Left renal pelvis (tissue), 4 donors: ENCODE measurements around the gene OR8H2. TPM values are rescaled to one million over a fixed set of nuclear protein-coding genes. Genes with fewer than 3 reads are reported as not detected.
"Not testable (repeated sequence)": the region's sequence is repeated elsewhere in the genome, so short reads cannot be mapped to it uniquely, and the experiment has no call there.

Source experiments
- DNase-seq, 4 donors: peaks; one replicate each; pipeline ENCODE4 v3.0.0-alpha.2; 2013; ENCODE audit warnings: low read depth in 4 of 4, low spot score in 3 of 4
- polyA plus RNA-seq, 4 donors: library from polyadenylated mRNA; unstranded; fragments of 120-200 nt; gene quantifications; one replicate each; pipeline ENCODE4 v1.2.1, GENCODE V29; 2013; ENCODE audit not compliant: insufficient read length in 4 of 4

The OR8H2 gene, protein sequence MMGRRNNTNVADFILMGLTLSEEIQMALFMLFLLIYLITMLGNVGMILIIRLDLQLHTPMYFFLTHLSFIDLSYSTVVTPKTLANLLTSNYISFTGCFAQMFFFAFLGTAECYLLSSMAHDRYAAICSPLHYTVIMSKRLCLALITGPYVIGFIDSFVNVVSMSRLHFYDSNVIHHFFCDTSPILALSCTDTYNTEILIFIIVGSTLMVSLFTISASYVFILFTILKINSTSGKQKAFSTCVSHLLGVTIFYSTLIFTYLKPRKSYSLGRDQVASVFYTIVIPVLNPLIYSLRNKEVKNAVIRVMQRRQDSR
- polyA plus RNA-seq = under 1 TPM in 2 of 4 donors, not detected in 2; 0.04 to 0.09 TPM

DNA sequence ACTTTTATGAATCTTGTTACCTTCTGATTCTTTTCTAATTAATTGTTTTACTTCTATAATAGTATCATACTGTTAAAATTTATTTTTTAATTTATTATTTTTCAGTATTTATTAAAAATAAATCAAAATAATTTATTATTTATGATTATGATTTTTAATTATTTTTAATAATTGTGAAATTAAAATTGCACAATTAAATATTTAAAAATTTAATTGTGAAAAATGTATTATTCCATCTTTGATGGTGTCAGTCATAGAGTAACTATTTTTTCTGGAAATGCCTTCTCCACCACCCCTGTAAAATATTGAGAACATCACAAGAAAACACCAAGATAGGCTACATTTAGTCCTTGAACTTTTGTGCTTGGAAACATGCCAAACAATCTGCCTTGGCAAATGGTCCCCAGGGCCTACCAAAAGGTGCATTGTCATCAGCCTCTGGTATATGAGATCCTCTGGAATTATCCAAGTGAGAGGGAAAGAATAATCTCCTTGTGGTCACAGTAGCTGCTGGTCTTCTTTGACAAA lies at the start of gene OR8H2:
TSS of gene OR8H2 (plus strand) at position 478 of the 528 bp plus-strand sequence. CDS start 1,356 bp downstream, outside the sequence.
- no peak for DNase-seq

DNA sequence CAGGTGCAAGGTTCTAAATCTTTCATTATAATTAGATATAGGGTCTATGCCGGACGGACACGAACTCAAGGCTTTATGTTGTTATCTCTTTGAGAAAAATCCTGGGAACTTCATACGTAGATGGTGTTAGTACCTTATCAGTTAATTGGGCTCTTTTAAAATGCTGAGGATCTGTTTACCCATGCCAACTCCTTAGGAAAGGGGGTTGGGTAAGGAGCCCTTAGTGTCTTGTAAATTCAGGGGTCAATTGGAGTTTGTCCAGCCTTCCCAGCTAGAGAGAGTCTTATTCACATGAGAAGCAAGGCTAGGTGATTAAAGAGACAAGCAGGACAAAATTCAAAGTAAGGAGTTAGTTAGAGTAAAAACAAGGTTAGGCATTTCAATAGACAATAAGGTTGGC lies 47.1 kb upstream of the OR8H2 start:
- DNase-seq = not testable (repeated sequence)

DNA sequence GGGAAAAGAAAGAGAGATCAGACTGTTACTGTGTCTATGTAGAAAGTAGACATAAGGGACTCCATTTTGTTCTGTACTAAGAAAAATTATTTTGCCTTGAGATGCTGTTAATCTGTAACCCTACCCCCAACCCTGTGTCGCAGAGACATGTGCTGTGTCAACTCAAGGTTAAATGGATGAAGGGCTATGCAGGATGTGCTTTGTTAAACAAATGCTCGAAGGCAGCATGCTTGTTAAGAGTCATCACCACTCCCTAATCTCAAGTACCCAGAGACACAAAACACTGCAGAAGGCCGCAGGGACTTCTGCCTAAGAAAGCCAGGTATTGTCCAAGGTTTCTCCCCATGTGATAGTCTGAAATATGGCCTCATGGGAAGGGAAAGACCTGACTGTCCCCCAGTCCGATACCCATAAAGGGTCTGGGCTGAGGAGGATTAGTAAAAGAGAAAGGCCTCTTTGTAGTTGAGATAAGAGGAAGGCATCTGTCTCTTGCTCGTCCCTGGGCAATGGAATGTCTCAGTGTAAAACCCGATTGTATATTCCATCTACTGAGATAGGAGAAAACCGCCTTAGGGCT lies 45.7 kb upstream of the OR8H2 start:
- not testable (repeated sequence) for DNase-seq

DNA sequence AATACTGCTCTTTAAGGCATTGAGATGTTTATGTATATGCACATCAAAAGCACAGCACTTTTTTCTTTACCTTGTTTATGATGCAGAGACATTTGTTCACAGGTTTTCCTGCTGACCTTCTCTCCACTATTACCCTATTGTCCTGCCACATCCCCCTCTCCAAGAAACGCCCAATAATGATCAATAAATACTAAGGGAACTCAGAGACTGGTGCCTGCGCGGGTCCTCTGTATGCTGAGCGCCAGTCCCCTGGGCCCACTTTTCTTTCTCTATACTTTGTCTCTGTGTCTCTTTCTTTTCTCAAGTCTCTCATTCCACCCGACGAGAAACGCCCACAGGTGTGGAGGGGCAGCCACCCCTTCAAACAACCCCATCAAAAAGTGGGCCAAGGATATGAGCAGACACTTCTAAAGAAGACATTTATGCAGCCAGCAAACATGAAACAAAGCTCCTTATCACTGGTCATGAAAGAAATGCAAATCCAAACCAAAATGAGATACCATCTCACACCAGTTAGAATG lies 45.2 kb upstream of the OR8H2 start:
- not testable (repeated sequence) for DNase-seq

DNA sequence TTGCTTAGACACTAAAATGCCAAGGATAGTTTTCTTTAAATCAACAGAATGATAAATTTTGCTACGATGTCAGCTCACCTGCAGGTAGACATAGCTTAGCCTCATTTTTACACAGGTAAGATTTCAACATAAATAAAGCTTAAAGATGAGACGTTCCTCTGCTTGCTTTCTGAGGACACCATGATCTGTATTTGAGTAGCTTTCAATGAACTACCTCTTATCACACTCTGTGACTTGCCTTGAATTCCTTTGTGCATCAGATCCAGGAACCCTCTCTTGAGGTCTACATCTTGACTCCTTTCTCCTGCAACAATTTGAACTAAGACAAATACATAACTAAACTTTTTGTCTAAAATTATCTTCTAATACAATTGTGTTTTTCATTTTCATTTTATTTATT lies 36.5 kb upstream of the OR8H2 start:
- DNase-seq = no peak

DNA sequence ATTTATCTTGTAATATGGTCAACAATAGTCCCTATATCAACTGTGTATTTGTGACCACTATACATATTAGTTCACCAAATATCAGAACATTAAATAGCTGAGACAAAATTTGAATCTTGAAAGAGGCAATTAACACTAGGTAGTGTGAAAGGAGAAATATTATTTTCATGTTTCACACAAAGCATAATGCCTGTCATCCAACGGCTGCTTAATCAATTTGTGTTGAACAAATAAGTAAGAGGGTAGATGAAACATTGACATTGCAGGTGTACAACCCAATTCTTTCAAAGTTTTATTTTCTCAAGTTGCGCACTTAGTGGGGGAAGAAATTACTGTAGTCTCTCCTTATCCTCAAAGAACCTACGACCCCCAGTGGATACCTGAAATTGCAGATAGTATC lies 13.8 kb upstream of the OR8H2 start:
- no peak for DNase-seq

DNA sequence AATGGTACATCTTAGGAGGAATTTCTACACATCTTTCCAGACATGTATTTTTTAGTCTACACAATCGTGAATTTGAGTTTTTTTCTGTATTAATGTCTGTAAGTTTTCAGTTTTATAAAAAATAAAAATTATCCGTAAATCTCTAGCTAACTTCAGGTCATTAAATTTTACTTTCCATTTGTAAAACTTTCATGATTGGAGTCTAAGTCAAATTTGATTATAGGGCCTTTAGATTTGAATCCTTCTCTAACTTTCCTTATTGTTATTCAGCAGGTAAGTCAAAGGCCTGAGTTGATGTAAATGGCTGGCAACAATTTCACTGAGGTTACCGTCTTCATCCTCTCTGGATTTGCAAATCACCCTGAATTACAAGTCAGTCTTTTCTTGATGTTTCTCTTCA lies 10.5 kb upstream of the OR8H2 start, which contains the start of gene OR8I2:
TSS of gene OR8I2 (plus strand) at position 301 of the 400 bp plus-strand sequence. CDS start at position 301, 0 bp downstream.
- DNase-seq = no peak

DNA sequence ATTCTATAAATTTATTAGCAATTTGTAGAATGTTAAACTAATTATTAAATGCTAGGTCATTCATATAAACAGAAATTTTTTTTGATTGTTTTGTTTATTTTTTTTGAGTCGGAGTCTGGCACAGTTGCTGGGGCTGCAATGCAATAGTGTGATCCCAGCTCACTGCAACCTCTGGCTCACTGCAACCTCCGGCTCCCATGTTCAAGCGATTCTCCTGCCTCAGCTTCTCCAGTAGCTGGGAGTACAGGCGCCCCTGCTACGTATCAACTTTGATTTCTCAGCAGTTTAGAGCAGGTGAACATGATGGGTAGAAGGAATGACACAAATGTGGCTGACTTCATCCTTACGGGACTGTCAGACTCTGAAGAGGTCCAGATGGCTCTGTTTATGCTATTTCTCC lies 18.6 kb downstream of the OR8H2 start, which contains the start of gene OR8H3:
TSS of gene OR8H3 (plus strand) at position 301 of the 400 bp plus-strand sequence. CDS start at position 301, 0 bp downstream.
- DNase-seq = no peak

DNA sequence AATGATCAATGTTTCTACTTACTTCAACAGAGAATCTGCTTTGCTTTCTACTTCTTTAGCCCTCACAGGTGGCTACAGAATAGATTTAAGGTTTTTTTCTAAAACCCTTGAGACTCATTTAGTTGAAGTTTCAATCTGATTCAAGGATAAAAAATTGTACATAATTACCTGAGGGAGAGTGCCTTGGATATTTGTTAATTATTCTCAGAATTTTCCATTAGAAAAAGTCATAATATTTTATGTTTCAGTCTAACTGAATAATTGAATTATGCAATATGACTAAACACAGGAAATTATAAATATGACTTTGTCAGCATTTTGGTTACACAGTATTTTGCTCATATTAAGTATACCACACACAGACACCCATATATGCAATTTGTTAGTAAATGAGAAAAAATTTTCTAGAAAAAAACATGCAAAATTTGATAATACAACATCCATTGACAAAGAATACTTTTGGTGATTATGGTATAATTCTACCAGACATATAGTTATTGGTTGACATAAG lies 36.7 kb downstream of the OR8H2 start, which contains the start of gene OR8J3:
TSS of gene OR8J3 (minus strand) at position 51 of the 511 bp plus-strand sequence. CDS start 2,483 bp downstream, outside the sequence.
- no peak for DNase-seq

DNA sequence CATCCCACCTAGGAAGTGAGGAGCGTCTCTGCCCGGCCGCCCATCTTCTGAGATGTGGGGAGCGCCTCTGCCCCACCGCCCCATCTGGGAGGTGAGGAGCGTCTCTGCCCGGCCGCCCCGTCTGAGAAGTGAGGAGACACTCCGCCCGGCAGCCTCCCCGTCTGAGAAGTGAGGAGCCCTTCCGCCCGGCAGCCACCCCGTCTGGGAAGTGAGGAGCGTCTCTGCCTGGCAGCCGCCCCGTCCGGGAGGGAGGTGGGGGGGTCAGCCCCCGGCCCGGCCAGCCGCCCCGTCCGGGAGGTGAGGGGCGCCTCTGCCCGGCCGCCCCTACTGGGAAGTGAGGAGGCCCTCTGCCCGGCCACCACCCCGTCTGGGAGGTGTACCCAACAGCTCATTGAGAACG lies 40.2 kb downstream of the OR8H2 start:
- DNase-seq = not testable (repeated sequence)

DNA sequence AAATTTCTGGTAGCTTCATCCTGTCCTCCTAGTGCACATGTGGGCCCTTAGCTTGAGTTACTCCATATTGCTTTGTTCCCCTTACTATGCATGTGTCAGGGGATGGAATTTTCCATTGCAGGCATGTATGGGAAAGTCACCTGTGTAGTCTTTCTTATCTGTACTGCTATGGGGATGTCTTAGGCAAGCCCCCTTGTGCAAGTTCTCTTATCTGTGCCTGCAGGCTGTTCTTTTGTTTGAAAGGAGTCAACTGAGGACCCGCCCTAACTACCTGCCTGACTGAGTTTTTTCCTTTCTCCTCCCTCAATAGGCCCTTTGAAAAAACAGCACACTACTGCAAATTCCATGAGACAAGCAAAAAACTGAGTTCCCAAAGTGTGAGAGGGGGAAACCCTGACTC lies 47.9 kb downstream of the OR8H2 start:
- DNase-seq = no peak

DNA sequence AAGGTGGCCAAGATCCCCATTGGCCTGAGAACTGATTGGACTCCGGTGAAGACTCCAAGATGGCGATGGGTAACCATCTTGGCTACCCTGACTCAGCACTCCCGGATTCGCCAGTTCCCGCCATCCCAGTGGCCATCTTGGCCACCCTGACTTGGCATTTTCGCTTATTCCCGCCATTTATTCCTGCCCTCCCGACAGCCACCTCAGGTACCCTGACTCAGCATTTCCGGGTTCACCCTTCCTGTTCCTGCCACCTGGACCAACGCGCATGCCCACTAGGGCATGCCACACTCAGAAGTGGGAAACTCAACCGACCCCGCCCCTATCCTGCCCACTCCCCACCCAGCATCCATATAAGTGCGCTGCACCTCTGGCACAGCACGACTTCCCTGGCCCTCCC lies 48.8 kb downstream of the OR8H2 start:
- no peak for DNase-seq

Other genes with a start within 250 kb of the OR8H2 start
- not detected for gene TRIM51, start 220.4 kb upstream of the OR8H2 start, polyA plus RNA-seq
- not detected for gene OR5W2, start 189.1 kb upstream of the OR8H2 start, polyA plus RNA-seq
- not detected for gene OR5I1, start 167.3 kb upstream of the OR8H2 start, polyA plus RNA-seq
- gene OR10AG1, start 133.7 kb upstream of the OR8H2 start, polyA plus RNA-seq = not detected
- not detected for gene OR5F1, start 109.1 kb upstream of the OR8H2 start, polyA plus RNA-seq
- under 1 TPM; 0.01 to 0.03 (median 0.03) TPM for gene OR5AS1, start 76.0 kb upstream of the OR8H2 start, polyA plus RNA-seq
- gene OR8I2, start 10.4 kb upstream of the OR8H2 start, polyA plus RNA-seq = not detected
- not detected for gene OR8H3, start 18.7 kb downstream of the OR8H2 start, polyA plus RNA-seq
- not detected for gene OR8J3, start 36.5 kb downstream of the OR8H2 start, polyA plus RNA-seq
- gene OR8K5, start 56.6 kb downstream of the OR8H2 start, polyA plus RNA-seq = not detected
- not detected for gene OR5J2, start 72.9 kb downstream of the OR8H2 start, polyA plus RNA-seq
- gene OR5T2, start 130.6 kb downstream of the OR8H2 start, polyA plus RNA-seq = not detected
- not detected for gene OR5T3, start 148.6 kb downstream of the OR8H2 start, polyA plus RNA-seq
- not detected for gene OR5T1, start 170.5 kb downstream of the OR8H2 start, polyA plus RNA-seq
- gene OR8H1, start 188.6 kb downstream of the OR8H2 start, polyA plus RNA-seq = not detected
- not detected for gene OR8K3, start 211.5 kb downstream of the OR8H2 start, polyA plus RNA-seq
- not detected for gene OR8K1, start 242.4 kb downstream of the OR8H2 start, polyA plus RNA-seq